Left cardiac atrium (tissue), 4 donors: ENCODE data around the gene ASB1. TPM values are rescaled to one million over a fixed set of nuclear protein-coding genes. Genes with fewer than 3 reads are reported as not detected.

Experiments used
- ATAC-seq, 2 donors: fragments of 200-7000 bp; cut with Tn5 transposase; one replicate each; pipeline ENCODE4 v1.9.1; 2020; ENCODE audit warnings: mild to moderate bottlenecking in 2 of 2, moderate library complexity in 2 of 2
- DNase-seq: peaks from one replicate; pipeline ENCODE4 v3.0.0-alpha.2; 2020
- intact Hi-C, 2 donors: fragments of 100-400 bp; cut with DNase I; formaldehyde crosslinking; loops; one replicate each; pipeline versions ENCODE4 v1.14.1 to v1.15.1; 2022 to 2023
- long read RNA-seq: library from polyadenylated mRNA; unstranded; transcript quantifications from one replicate; pipeline ENCODE4 v2.0.0, GENCODE V29; 2021
- total RNA-seq, 2 donors: library from RNA; stranded (reverse); fragmentation: NEBNext Ultra II Directional; extraction: Animal tissue kit (Norgen Biotek cat#: 25700); gene quantifications; one replicate each; pipeline ENCODE4 v1.2.1, GENCODE V29; 2021
- donor health status: DM: no; HTN: yes; CAD: no.
- donor health status: DM: no; HTN: yes; CAD: no; lungs with severe emphysema.
- donor health status: DM: yes; HTN: yes; CAD: no.
- donor health status: Dilated cardiomyopathy.

ASB1 gene
- 10 to 100 TPM; 43.2 to 51.7 TPM for total RNA-seq
- long read RNA-seq, full-length matches to known transcripts = 4 of 19 reads
- long read RNA-seq, partial matches to known transcripts = 3 of 19 reads
- long read RNA-seq, other reads (novel, unspliced or antisense) = 12 of 19 reads

GRCh38 chr2:238426568-238427434 lies at the start of gene ASB1:
TSS of gene ASB1 (plus strand) at chr2:238426927. CDS start at chr2:238427071, 144 bp downstream.
- peak; percentile 84 for DNase-seq
- intact Hi-C loops = no loop called here
- ATAC-seq = peak; percentile 90 to 91

GRCh38 chr2:238378230-238379095 lies 48.3 kb upstream of the ASB1 start:
- ATAC-seq (peak; percentile 47 to 67), DNase-seq (no peak)
- intact Hi-C loops = loop anchor here in 1 of 2 donors (5.0 kb wide), 1 partner anchor 74 kb away; no protein-coding TSS in a partner anchor

GRCh38 chr2:238379096-238379810 lies 47.5 kb upstream of the ASB1 start:
- intact Hi-C loops = loop anchor here in 1 of 2 donors (5.0 kb wide), 1 partner anchor 73 kb away; no protein-coding TSS in a partner anchor
- DNase-seq = no peak
- ATAC-seq = peak; percentile 38 to 82

GRCh38 chr2:238380336-238380735 lies 46.4 kb upstream of the ASB1 start:
- intact Hi-C loops = no loop called here
- no peak for ATAC-seq
- no peak for DNase-seq

GRCh38 chr2:238380785-238381184 lies 45.9 kb upstream of the ASB1 start:
- no peak for DNase-seq
- ATAC-seq = no peak

GRCh38 chr2:238381341-238382115 lies 45.2 kb upstream of the ASB1 start:
- no peak for ATAC-seq

More at GRCh38 chr2:238380785-238381184, 45.9 kb upstream of the ASB1 start:
- intact Hi-C loops = no loop called here

GRCh38 chr2:238382381-238382781 lies 44.3 kb upstream of the ASB1 start:
- intact Hi-C loops = no loop called here
- DNase-seq (no peak), ATAC-seq (no peak)

More at GRCh38 chr2:238381341-238382115, 45.2 kb upstream of the ASB1 start:
- intact Hi-C loops = no loop called here
- no peak for DNase-seq

GRCh38 chr2:238383135-238383534 lies 43.6 kb upstream of the ASB1 start:
- no peak for ATAC-seq
- intact Hi-C loops = no loop called here
- no peak for DNase-seq

GRCh38 chr2:238383743-238384380 lies 42.9 kb upstream of the ASB1 start:
- intact Hi-C loops = no loop called here
- DNase-seq (no peak), ATAC-seq (no peak)

GRCh38 chr2:238387332-238387731 lies 39.4 kb upstream of the ASB1 start:
- DNase-seq = no peak
- intact Hi-C loops = no loop called here
- no peak for ATAC-seq

- no peak for ATAC-seq
- intact Hi-C loops = no loop called here
- DNase-seq = no peak
Measured at GRCh38 chr2:238388794-238389193, 37.9 kb upstream of the ASB1 start.

GRCh38 chr2:238389988-238390589 lies 36.6 kb upstream of the ASB1 start:
- DNase-seq = no peak
- intact Hi-C loops = no loop called here
- peak; percentile 84 for ATAC-seq

- intact Hi-C loops = no loop called here
- ATAC-seq (no peak), DNase-seq (no peak)
Measured at GRCh38 chr2:238391042-238391689, 35.6 kb upstream of the ASB1 start.

GRCh38 chr2:238396663-238397062 lies 30.1 kb upstream of the ASB1 start:
- intact Hi-C loops = no loop called here
- DNase-seq (no peak), ATAC-seq (no peak)

GRCh38 chr2:238397356-238397755 lies 29.4 kb upstream of the ASB1 start:
- intact Hi-C loops = no loop called here
- ATAC-seq = no peak
- DNase-seq = no peak

GRCh38 chr2:238398577-238398976 lies 28.1 kb upstream of the ASB1 start:
- ATAC-seq (no peak), DNase-seq (no peak)
- intact Hi-C loops = no loop called here

GRCh38 chr2:238399094-238399493 lies 27.6 kb upstream of the ASB1 start:
- intact Hi-C loops = no loop called here
- no peak for ATAC-seq
- no peak for DNase-seq
